GM15510 (cell line): Measurements from ENCODE around the gene UGP2.

Experiments used
- POLR2A ChIP-seq: IDR thresholded peaks from 3 replicates; pipeline ENCODE4 v1.6.1; 2011; ENCODE audit warnings: borderline replicate concordance; ENCODE audit not compliant: insufficient read length; ENCODE audit errors: extremely low read depth

Gene UGP2

DNA sequence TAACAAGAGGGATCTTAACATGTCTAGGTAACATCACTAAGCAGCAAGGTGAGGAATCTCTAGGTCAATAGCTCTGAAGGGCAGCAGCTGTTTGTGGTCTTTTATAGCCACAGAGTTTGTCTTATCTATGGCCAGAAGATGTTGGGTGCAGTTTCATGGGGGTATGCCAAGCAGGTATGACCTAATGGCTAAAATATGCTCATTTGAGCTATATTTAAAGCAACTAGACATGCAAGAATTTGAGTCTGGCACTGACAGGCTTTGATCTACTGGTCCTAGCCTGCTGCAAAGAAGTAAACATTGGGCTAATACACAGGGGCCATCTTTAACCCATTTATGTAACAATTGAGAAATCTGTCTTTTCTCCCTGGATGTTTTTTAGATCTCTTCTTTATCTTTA lies 13.9 kb upstream of the UGP2 start:
- no peak for TF ChIP-seq POLR2A

GRCh38 chr2:63831176-63831575 lies 10.5 kb upstream of the UGP2 start:
- TF ChIP-seq POLR2A = no peak

DNA sequence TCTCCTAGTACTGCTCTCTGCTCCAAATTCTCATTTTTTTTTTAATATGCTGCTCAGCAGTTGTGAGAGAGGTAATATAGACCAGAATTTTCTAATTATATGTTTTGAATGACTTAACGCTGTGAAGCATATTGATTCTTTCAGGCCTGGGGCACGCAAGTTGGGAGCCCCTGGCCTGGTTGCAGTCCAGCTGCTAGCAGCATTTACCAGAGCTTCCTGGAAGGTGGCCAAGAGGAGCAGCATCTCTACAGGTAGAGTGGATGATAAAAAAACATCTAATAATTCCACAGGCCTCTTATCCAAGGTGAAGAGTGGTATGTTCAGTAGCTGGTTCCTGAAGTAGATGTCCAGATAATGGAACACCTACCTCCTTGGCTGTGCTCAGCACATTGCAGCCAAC lies 7.3 kb upstream of the UGP2 start:
- TF ChIP-seq POLR2A = no peak

GRCh38 chr2:63837036-63837594 lies 4.6 kb upstream of the UGP2 start:
- TF ChIP-seq POLR2A = no peak

- TF ChIP-seq POLR2A = no peak
Observed at GRCh38 chr2:63840081-63840784, 1.5 kb upstream of the UGP2 start.

- peak; percentile 99 for TF ChIP-seq POLR2A
Observed at GRCh38 chr2:63840785-63841253, 877 bp upstream of the UGP2 start.

- TF ChIP-seq POLR2A = no peak
Observed at GRCh38 chr2:63842149-63843061, 709 bp downstream of the UGP2 start.

- no peak for TF ChIP-seq POLR2A
Observed at GRCh38 chr2:63843093-63843492, 1.4 kb downstream of the UGP2 start.

- no peak for TF ChIP-seq POLR2A
Observed at GRCh38 chr2:63843791-63844190, 2.1 kb downstream of the UGP2 start.

DNA sequence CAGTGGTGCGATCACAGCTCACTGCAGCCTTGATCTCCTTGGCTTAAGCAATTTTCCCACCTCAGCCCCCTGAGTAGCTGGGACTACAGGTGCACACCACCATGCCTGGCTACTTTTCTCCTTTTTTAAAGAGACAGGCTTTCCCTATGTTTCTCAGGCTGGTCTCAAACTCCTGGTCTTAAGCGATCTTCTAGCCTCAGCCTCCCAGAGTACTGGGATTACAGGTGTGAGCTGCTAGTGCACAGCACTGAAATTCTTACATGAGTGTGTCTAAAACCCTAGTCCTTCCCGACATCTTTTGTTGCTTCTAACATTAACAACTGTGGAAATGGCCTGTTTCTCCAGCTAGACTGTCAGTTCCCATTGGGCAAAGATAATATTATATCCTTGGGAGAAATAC lies 2.9 kb downstream of the UGP2 start:
- TF ChIP-seq POLR2A = no peak

DNA sequence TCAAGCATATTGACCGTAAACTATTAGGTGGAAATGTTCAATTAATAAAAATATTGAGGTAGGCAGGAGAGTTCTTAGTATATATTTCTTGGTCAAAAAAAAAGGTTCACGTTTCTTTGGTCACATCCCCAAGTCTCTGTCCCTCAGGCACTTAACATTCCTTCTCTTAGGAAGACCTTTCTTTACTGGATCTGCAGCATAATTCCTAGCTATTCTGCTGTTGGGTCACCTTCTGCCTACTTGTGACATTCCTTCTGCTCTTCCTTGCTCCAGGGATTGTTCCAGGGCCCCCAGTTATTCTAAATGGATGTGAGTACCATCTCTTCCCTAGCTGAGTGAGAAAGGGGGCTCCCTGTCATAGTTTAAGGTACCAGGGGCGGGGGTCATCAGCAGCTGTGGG lies 4.2 kb downstream of the UGP2 start:
- TF ChIP-seq POLR2A = no peak

GRCh38 chr2:63846487-63846886 lies 4.8 kb downstream of the UGP2 start:
- no peak for TF ChIP-seq POLR2A

DNA sequence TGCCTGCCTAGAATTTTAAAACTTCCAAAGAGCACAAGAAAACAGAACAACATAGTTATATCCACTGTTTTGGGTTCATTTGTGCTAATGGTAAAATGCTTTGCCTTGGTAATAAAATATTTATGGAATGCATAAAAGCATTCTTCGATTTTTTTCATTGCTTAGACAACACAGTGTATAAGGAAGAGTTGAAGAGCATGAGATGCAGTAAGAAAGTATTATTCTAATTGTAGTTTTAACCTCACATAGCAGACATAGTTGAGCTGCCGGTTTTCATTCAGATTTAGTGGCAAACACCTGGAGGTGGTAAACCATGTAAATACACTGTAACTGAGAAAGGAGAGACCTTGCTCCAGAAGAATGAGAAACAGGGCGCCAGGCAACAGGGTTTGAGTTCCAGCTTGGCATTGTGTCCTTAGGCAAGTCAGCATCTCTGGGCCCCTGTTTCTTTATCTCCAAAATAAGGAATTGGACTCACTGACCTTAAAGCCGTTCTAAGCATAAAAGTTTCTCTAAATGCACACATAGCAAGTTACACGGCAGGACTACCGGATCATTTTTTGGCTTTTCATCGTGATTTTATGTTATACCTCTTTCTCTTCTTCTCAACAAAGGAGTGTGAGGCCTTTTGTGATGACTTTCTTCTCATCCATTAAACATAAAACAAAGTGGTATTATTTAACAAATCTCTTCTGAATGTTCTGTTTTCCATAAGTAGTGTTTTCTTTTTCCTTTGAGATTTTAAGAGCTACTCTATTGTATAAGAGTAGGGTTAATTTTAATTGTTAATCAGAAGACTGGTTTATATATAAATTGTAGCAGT lies 7.9 kb downstream of the UGP2 start:
- TF ChIP-seq POLR2A = no peak

GRCh38 chr2:63850204-63850571 lies 8.5 kb downstream of the UGP2 start:
- TF ChIP-seq POLR2A = no peak

DNA sequence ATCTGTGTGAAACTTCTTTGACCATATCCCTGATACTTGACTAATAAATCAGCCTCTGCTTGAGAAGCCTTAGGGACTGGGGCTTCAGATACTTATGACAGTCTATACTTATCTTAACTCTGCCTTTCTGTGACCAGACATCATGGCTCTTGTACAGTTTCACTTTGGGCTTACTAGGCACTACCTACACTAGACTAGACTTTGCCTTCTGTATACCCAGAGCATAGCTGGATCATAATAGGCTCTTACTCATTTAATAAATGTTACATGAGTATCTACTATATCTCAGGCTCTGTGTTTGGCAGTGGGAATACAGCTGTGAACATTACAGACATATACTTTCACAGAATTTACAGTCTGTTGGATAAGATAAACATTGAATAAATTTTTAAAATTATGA lies 9.0 kb downstream of the UGP2 start:
- TF ChIP-seq POLR2A = no peak
